LNCaP clone FGC (cell line): ENCODE measurements around the gene GPC5.
A peak's percentile ranks its signal among the peaks of the same experiment; 100 is the strongest.

Experiments used
- DNase-seq: peaks from one replicate; pipeline ENCODE4 v3.0.0-alpha.2; 2011; ENCODE audit warnings: low read depth
- H3K4me3 ChIP-seq: 2 replicates; pipeline ENCODE4 v1.5.1; 2011; ENCODE audit warnings: mild to moderate bottlenecking, low read depth, low read length, control low read depth
- CTCF ChIP-seq: IDR thresholded peaks from 2 replicates; pipeline ENCODE4 v1.5.1; 2012; ENCODE audit warnings: mild to moderate bottlenecking; ENCODE audit not compliant: control insufficient read depth, insufficient read depth; ENCODE audit errors: extremely low read depth

Gene GPC5

DNA sequence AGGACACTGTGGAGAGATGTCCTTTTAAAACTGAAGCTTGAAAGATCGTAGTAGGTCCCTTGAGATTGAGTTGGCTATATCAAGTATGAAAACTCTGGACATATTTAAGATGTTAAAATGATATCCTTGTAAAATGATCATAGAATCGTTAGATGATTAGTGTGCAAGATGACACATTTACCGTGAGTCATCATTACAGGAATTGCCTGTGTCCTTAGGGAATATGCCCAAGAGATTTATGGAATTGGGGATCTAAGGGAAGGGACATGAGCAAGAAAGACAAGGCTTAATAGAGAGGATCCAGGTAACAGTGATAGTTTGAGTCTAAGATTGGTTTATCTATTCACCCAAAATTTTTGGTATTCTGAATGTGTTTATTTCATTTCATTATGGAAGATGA is 233.7 kb downstream of the GPC5 start:
- no peak for TF ChIP-seq CTCF
- DNase-seq: no peak
- no peak overlapping the region for H3K4me3 ChIP-seq

GRCh38 chr13:91639330-91639729 is 240.9 kb downstream of the GPC5 start:
- TF ChIP-seq CTCF: no peak
- DNase-seq: no peak
- H3K4me3 ChIP-seq: no peak overlapping the region

DNA sequence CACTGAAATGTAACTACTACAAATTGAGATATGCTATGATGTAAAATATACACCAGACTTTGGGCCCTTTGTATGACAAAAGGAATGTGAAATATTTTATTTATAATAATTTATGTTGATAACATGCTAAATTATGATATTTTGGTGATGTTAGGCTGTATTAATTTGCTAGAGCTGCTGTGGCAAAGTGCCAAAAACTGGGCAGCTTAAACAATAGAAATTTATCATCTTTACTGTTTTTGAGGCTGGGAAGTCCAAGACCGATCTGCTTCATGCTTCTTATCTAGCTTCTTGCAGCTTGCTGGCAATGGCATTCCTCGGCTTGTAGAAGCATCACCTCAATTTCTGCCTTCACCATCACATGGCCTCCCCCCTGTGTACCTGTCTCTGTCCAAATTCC is 245.0 kb downstream of the GPC5 start:
- H3K4me3 ChIP-seq: no peak overlapping the region
- TF ChIP-seq CTCF: no peak
- no peak for DNase-seq

GRCh38 chr13:91644806-91645205 is 246.4 kb downstream of the GPC5 start:
- no peak for TF ChIP-seq CTCF
- no peak overlapping the region for H3K4me3 ChIP-seq
- no peak for DNase-seq

DNA sequence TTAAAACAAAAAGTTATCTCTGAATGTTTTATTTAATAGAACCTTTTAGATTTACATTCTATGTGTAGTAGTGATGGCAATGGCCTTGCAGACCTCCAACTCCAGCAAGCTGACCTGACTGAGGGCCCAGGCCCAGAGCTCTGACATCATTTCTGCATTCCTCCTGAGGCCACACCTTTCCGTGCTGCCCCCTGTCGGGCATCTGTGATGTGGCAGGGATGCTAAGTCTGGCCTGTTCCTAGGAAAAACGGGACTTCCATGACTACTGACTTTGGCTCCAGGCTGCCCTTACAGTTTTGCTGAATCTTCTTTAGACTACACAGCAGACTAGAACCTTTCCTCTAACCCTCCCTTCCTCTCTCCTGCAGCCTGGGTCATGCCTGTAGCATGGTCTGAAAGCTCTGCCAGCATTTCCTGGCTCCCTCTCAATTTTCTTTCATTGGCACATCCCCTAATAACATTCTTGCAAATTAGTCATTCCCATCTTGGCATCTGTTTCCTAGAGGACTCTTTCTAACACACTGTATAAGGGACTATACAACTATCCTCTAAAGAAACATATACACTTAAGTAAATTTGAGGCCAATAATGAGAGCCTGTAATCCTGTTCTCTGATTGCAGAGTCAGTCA is 249.1 kb downstream of the GPC5 start:
- TF ChIP-seq CTCF: peak; percentile 40
- no peak for DNase-seq
- H3K4me3 ChIP-seq: no peak overlapping the region

- TF ChIP-seq CTCF: no peak
- DNase-seq: no peak
- no peak overlapping the region for H3K4me3 ChIP-seq
These were observed 249.6 kb downstream of the GPC5 start for GRCh38 chr13:91648012-91648411.

DNA sequence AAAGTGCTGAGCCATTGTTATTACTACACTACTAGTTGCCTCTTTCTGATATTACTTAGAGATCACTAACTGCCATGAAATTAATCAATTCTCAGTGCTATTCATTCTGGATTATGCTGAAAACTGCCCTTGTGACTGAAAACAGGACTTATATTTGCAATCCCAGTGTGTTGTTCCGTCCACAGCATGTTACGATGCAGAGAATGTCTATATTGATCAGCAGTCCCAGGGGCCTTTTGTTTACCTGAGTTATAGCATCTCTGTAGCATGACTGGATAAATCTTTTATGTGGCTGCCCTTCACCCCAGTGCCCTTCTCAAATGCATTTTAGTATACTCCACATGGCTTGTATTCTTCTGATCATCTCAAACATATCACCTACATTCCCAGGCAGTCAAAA is 251.0 kb downstream of the GPC5 start:
- H3K4me3 ChIP-seq: no peak overlapping the region
- DNase-seq: no peak
- no peak for TF ChIP-seq CTCF
